Measurements from ENCODE around the gene NINL. TPM values are rescaled to one million over a fixed set of nuclear protein-coding genes. Genes with fewer than 3 reads are reported as not detected.

NINL gene
- total and polyA plus RNA-seq, 2 of the 4 experiments (the other 2 are of a cell fraction) = 3.0 to 10.4 TPM

DNA sequence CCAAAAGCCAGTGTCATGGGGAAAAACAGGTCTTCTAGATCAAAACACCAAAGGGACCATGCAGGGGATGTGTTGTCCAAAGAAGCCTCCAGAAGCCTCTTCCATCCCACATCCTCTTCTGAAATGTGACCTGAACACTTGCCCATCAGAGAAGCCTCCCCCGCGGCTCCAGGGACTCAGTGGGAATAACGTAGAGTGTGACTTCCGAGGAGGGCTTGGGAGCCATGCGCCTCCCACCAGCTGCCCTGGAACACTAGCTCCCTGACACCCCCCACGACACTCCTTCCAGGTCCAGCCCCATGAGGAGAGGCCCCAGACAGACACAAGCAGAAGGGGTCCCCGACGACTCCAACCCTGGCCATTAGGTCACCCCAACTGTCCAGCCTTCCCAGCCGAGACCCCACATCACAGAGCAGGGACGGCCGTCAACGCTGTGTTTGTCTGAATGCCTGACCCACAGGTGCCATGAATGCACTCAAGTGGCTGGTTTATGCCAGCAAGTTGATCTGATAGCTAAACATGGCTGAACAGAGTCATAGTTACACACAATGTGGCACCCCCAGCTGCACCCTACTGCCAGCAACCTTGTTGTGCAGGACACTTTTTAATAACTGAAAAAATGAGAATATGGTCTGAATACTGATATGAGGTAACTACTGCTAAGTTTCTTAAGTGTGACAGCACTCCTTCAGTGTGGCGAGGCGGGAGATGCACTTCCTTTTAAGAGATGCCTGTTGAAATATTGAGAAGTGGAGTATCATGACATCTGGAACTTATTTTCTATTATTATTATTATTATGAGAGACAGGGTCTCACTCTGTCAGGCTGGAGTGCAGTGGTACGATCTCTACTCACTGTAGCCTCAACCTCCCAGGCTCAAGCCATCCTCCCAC is 119.8 kb downstream of the NINL start:
- H4K20me1 ChIP-seq (ENCODE audit: insufficient read depth, low read length) = peaks cover 3% of the 10 kb centered on the region; the same call in 1 of the 2 replicates
- peaks cover 0 to 7% of the 10 kb centered on the region in 2 experiments; a peak in 1 of 4 replicates for H3K79me1 ChIP-seq (ENCODE audit: low read depth in 1 of 2, low read length in 2 of 2)
- in situ Hi-C loops (cut with MboI; ENCODE audit: low sequenced_read_pairs) (no loop called here), dilution Hi-C loops (cut with HindIII; ENCODE audit: low sequenced_read_pairs, unreplicated experiment) (no loop called here), intact Hi-C loops (cut with micrococcal nuclease) (no loop called here)
- no peak overlapping the region for H4K8ac ChIP-seq (ENCODE audit: low read depth in 2 of 2, low read length in 2 of 2)
- 91% methylated on average over 7 of the region's 15 CpGs; no CpG with 5 or more reads in 1 of the 2 experiments for WGBS, 2 experiments (ENCODE audit: extremely low coverage in 2 of 2, insufficient read length in 1 of 2)
- no peaks in the 10 kb centered on the region; the same call in 1 of the 2 replicates for H3K9me1 ChIP-seq (ENCODE audit: insufficient read depth, low read length)
- no peak overlapping the region for H3K14ac ChIP-seq (replicated peaks; ENCODE audit: low read depth, low read length)
- no peak for DNase-seq
- no peak overlapping the region for H3K23ac ChIP-seq (ENCODE audit: low read depth, low read length)
- no peaks in the 10 kb centered on the region for H3K9me3 ChIP-seq (ENCODE audit: control insufficient read depth, insufficient read depth, low read length)
- H3K4me3 ChIP-seq (ENCODE audit: insufficient read depth, low read depth, low read length) = no peak overlapping the region
- H2BK5ac ChIP-seq (ENCODE audit: low read depth, low read length, poor library complexity, severe bottlenecking) = no peak overlapping the region
- no peak overlapping the region for H3K27ac ChIP-seq (ENCODE audit: insufficient read depth, low read length)
- H3K56ac ChIP-seq (ENCODE audit: extremely low read depth, insufficient read depth, low read length) = no peak overlapping the region
- no peak overlapping the region for H3K9ac ChIP-seq (ENCODE audit: low read depth, low read length)
- no TSS peak for BruUV-seq (replicated peaks)
- CTCF ChIA-PET = no interaction called here
- H2AK5ac ChIP-seq (ENCODE audit: low read depth, low read length) = no peak overlapping the region
- no peak overlapping the region for H2BK120ac ChIP-seq (ENCODE audit: low read depth, low read length)
- no peak overlapping the region for H3K4me2 ChIP-seq (ENCODE audit: low read depth, low read length)
- TF ChIP-seq SMC3 (IDR thresholded peaks at IDR 0.05; ENCODE audit: low read depth, low read length) = no peak
- no peak for TF ChIP-seq BHLHE40 (IDR thresholded peaks at IDR 0.05; ENCODE audit: low read depth, low read length)
- TF ChIP-seq MXI1 (IDR thresholded peaks at IDR 0.05; ENCODE audit: borderline replicate concordance, low read depth, low read length) = no peak
- TF ChIP-seq FOS (IDR thresholded peaks at IDR 0.05; ENCODE audit: low read depth, low read length) = no peak
- no peak for TF ChIP-seq CHD1 (IDR thresholded peaks at IDR 0.05; ENCODE audit: low read depth, low read length)
- TF ChIP-seq RCOR1 (IDR thresholded peaks at IDR 0.05; ENCODE audit: insufficient replicate concordance, low read length) = no peak
- TF ChIP-seq MAFK (IDR thresholded peaks at IDR 0.05; ENCODE audit: low read depth, low read length) = no peak
- TF ChIP-seq MAZ (IDR thresholded peaks at IDR 0.05; ENCODE audit: borderline replicate concordance, low read depth, low read length) = no peak
- H4K91ac ChIP-seq (ENCODE audit: insufficient read depth, low read depth, low read length) = no peak overlapping the region
- H3K4me1 ChIP-seq (ENCODE audit: control insufficient read depth, insufficient read depth, low read length) = no peaks in the 10 kb centered on the region
- no peak for ATAC-seq (ENCODE audit: low read depth)
- H2AFZ ChIP-seq (replicated peaks; ENCODE audit: low read length, poor library complexity) = no peak overlapping the region
- no peaks in the 10 kb centered on the region for H3K27me3 ChIP-seq (ENCODE audit: control insufficient read depth, insufficient read depth, low read length)
- no peak overlapping the region for H3K4ac ChIP-seq (ENCODE audit: low read depth, low read length)
- no peak overlapping the region for H2BK15ac ChIP-seq (ENCODE audit: low read depth, low read length)
- H2BK20ac ChIP-seq (ENCODE audit: low read depth, low read length) = no peak overlapping the region
- H4K5ac ChIP-seq (ENCODE audit: low read depth, low read length) = no peak overlapping the region
- H2AK9ac ChIP-seq (replicated peaks; ENCODE audit: low read depth, low read length, poor library complexity) = no peak overlapping the region
- H3K18ac ChIP-seq (ENCODE audit: low read depth, low read length) = no peak overlapping the region
- POLR2A ChIA-PET (ENCODE audit: unreplicated experiment) = no interaction called here
- H3K36me3 ChIP-seq (ENCODE audit: control insufficient read depth, insufficient read depth, low read length) = peaks cover 42% of the 10 kb centered on the region
